Gastrocnemius medialis (tissue), 4 donors: ENCODE results near the gene SLC43A2. TPM values are rescaled to one million over a fixed set of nuclear protein-coding genes. Genes with fewer than 3 reads are reported as not detected.
A peak's percentile ranks its signal among the peaks of the same experiment; 100 is the strongest.

Experiments used
- ATAC-seq, 2 donors: fragments of 150-250 bp; one replicate each; pipeline ENCODE4 v1.9.1; 2016
- DNase-seq, 2 donors: peaks; one replicate each; pipeline ENCODE4 v3.0.0-alpha.2; 2019
- H3K27ac ChIP-seq, 4 donors: fragments of 200-600 bp; sonication (generic); 1 replicate in 1 of 4; 2 replicates in 3 of 4; pipeline ENCODE4 v1.5.1; 2016 to 2018; ENCODE audit warnings: mild to moderate bottlenecking in 2 of 4, moderate library complexity in 1 of 4
- H3K27me3 ChIP-seq, 3 donors: fragments of 200-600 bp; sonication (generic) in 2 of 3; 1 replicate in 1 of 3; 2 replicates in 2 of 3; pipeline versions ENCODE4 v1.5.1 to v1.6.0; 2016 to 2019; ENCODE audit warnings: mild to moderate bottlenecking in 1 of 3, moderate library complexity in 1 of 3
- H3K36me3 ChIP-seq, 2 donors: fragments of 200-600 bp; sonication (generic) in 1 of 2; one replicate each; pipeline ENCODE4 v1.5.1; 2017 to 2018
- H3K4me1 ChIP-seq, 2 donors: fragments of 200-600 bp; sonication (generic) in 1 of 2; one replicate each; pipeline ENCODE4 v1.5.1; 2016 to 2017; ENCODE audit warnings: mild to moderate bottlenecking in 2 of 2
- H3K4me3 ChIP-seq, 4 donors: fragments of 200-600 bp; sonication (generic) in 3 of 4; 1 replicate in 1 of 4; 2 replicates in 3 of 4; pipeline ENCODE4 v1.5.1; 2016 to 2019; ENCODE audit warnings: mild to moderate bottlenecking in 2 of 4
- H3K9me3 ChIP-seq, 3 donors: fragments of 200-600 bp; sonication (generic) in 2 of 3; 1 replicate in 1 of 3; 2 replicates in 2 of 3; pipeline ENCODE4 v1.5.1; 2016 to 2019
- POLR2A ChIP-seq, 2 donors: fragments of 450-650 bp; IDR thresholded peaks; one replicate each; pipeline ENCODE4 v1.6.1; 2017; ENCODE audit warnings: antibody characterized with exemption in 2 of 2, mild to moderate bottlenecking in 2 of 2, moderate library complexity in 2 of 2
- in situ Hi-C, 4 donors: fragments of 200-750 bp; cut with MboI; loops; one replicate each; pipeline versions ENCODE4 v1.15.0 to v1.8.0; 2017; ENCODE audit warnings: low sequenced_read_pairs in 4 of 4
- intact Hi-C: fragments of 100-400 bp; cut with DNase I; formaldehyde crosslinking; loops from one replicate; pipeline ENCODE4 v1.15.1; 2023; ENCODE audit warnings: low total_unique reads
- total RNA-seq, 4 donors: library from RNA; depleted of rRNA; stranded (reverse); fragments of >200 nt; gene quantifications; one replicate each; pipeline versions ENCODE4 v1.1.0 to v1.2.3, GENCODE V29; 2016
- TF ChIP-seq, protein P1 (sequence below), 5 experiments: fragments of 450-650 bp in 3 of 5; fragments of 200-600 bp in 2 of 5; sonication (generic) in 2 of 5; IDR thresholded peaks in 4 of 5; conservative IDR thresholded peaks in 1 of 5; 1 replicate in 4 of 5; 2 replicates in 1 of 5; pipeline ENCODE4 v1.5.1; 2016 to 2019; ENCODE audit warnings: antibody characterized with exemption in 5 of 5, mild to moderate bottlenecking in 3 of 5, moderate library complexity in 3 of 5

Gene SLC43A2
- total RNA-seq, 4 donors from 2014 or later: 26.9 to 96.9 (median 55.2) TPM

- Histone ChIP-seq H3K9me3 (no peaks in the 10 kb centered on the region), H3K27me3 (no peaks in the 10 kb centered on the region), H3K4me1 (peaks cover 12 to 27% of the 10 kb centered on the region in 2 donors), H3K36me3 (no peaks in the 10 kb centered on the region), H3K4me3 (peak overlapping the region in 1 of 4 donors; percentile 64), H3K27ac (no peak overlapping the region)
- intact Hi-C loops: loop anchor here (5.0 kb wide), 1 partner anchor 44 kb away; the partner anchor contains the start of gene INPP5K
- DNase-seq (no peak), ATAC-seq (no peak)
- TF ChIP-seq POLR2A (IDR thresholded peaks at IDR 0.05): no peak
- TF ChIP-seq, protein P1, sequence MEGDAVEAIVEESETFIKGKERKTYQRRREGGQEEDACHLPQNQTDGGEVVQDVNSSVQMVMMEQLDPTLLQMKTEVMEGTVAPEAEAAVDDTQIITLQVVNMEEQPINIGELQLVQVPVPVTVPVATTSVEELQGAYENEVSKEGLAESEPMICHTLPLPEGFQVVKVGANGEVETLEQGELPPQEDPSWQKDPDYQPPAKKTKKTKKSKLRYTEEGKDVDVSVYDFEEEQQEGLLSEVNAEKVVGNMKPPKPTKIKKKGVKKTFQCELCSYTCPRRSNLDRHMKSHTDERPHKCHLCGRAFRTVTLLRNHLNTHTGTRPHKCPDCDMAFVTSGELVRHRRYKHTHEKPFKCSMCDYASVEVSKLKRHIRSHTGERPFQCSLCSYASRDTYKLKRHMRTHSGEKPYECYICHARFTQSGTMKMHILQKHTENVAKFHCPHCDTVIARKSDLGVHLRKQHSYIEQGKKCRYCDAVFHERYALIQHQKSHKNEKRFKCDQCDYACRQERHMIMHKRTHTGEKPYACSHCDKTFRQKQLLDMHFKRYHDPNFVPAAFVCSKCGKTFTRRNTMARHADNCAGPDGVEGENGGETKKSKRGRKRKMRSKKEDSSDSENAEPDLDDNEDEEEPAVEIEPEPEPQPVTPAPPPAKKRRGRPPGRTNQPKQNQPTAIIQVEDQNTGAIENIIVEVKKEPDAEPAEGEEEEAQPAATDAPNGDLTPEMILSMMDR (IDR thresholded peaks at IDR 0.05 in 4 of 5, conservative IDR thresholded peaks at IDR 0.05 in 1 of 5): no peak
- in situ Hi-C loops: no loop called here
Measured at GRCh38 chr17:1560858-1561355, 67.7 kb downstream of the SLC43A2 start.

GRCh38 chr17:1560101-1560857 lies 68.4 kb downstream of the SLC43A2 start:
- ATAC-seq (no peak), DNase-seq (no peak)
- intact Hi-C loops: loop anchor here (5.0 kb wide), 1 partner anchor 43 kb away; the partner anchor contains the start of gene INPP5K
- Histone ChIP-seq H3K27ac (no peak overlapping the region), H3K4me3 (no peak overlapping the region), H3K27me3 (no peaks in the 10 kb centered on the region), H3K4me1 (peaks cover 12 to 27% of the 10 kb centered on the region in 2 donors), H3K9me3 (no peaks in the 10 kb centered on the region), H3K36me3 (no peaks in the 10 kb centered on the region)
- in situ Hi-C loops: no loop called here
- TF ChIP-seq, protein P1 (IDR thresholded peaks at IDR 0.05 in 4 of 5, conservative IDR thresholded peaks at IDR 0.05 in 1 of 5): no peak
- no peak for TF ChIP-seq POLR2A (IDR thresholded peaks at IDR 0.05)

DNA sequence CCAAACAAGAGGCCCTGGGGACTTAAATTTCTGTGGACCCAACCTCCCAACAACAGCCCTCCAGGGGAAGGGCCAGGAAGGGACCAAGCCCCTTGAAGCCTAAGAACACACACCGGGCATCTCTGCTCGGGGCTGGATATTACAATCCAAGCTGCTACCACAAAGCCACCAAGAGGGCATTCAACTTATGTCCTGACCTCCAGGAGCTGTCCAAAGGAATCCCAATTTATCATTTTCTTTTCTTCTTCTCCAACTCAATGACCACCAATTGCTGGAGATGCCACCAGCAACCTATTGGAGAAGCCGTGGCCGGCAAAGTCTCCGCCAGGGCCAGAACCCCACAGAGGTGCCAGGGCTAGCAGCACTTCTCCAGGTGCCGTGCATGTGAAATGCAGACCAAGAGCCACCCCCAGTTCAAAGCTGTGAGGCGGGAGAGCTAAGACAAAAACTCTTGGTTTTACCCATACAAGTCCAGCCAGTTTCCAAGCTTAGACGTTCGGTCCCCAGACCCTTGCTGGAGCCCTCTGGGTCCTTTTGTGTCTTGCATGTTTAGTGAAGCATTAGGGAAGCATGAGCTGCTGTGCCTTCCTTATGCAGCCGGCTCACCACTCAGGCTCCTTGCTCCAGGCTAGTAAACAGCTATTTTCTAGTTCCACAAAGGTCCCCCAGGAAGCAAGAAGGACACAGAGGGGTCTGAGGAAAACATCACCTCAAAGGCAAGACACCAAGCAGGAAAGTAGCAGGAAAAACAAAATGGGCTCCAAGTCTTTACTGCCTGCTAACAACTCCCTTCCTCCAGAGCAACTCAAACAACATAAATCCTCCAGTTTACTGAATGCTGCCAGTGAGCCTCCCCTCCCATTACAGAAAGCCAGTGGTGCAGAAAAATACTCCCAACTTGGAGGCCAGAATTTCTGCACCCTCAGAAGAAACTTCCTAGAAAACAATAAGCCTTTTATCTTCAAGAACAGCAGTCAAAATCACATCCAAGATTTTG lies 69.3 kb downstream of the SLC43A2 start:
- DNase-seq: no peak
- intact Hi-C loops (loop anchor here (5.0 kb wide), 1 partner anchor 42 kb away; the partner anchor contains the start of gene INPP5K), in situ Hi-C loops (no loop called here)
- Histone ChIP-seq H3K4me1 (peaks cover 12 to 27% of the 10 kb centered on the region in 2 donors), H3K27ac (no peak overlapping the region), H3K4me3 (no peak overlapping the region), H3K36me3 (no peaks in the 10 kb centered on the region), H3K27me3 (no peaks in the 10 kb centered on the region), H3K9me3 (no peaks in the 10 kb centered on the region)
- ATAC-seq: no peak
- no peak for TF ChIP-seq POLR2A (IDR thresholded peaks at IDR 0.05)

GRCh38 chr17:1558401-1558800 lies 70.2 kb downstream of the SLC43A2 start:
- no peak for ATAC-seq
- in situ Hi-C loops (no loop called here), intact Hi-C loops (no loop called here)
- H3K4me3 ChIP-seq: no peak overlapping the region
- peaks cover 12 to 27% of the 10 kb centered on the region in 2 donors for H3K4me1 ChIP-seq
- H3K27ac ChIP-seq: no peak overlapping the region
- DNase-seq: no peak
- H3K27me3 ChIP-seq: no peaks in the 10 kb centered on the region
- H3K9me3 ChIP-seq: no peaks in the 10 kb centered on the region
- TF ChIP-seq, protein P1 (IDR thresholded peaks at IDR 0.05 in 4 of 5, conservative IDR thresholded peaks at IDR 0.05 in 1 of 5): no peak
- no peak for TF ChIP-seq POLR2A (IDR thresholded peaks at IDR 0.05)
- H3K36me3 ChIP-seq: peaks cover 0 to 2% of the 10 kb centered on the region in 2 donors
